HG02852 (cell line): ENCODE data around the gene CCDC191.

ENCODE experiments used
- ATAC-seq: cut with Tn5 transposase; IDR thresholded peaks from one replicate; pipeline ENCODE4 v1.9.1; 2021; ENCODE audit warnings: mild to moderate bottlenecking, moderate library complexity; ENCODE audit not compliant: unreplicated experiment

CCDC191 gene

GRCh38 chr3:114060906-114061655 lies 4.8 kb upstream of the CCDC191 start:
- ATAC-seq: no peak

- no peak for ATAC-seq
Observed at GRCh38 chr3:114058646-114059045, 2.3 kb upstream of the CCDC191 start.

GRCh38 chr3:114057011-114057347 lies 653 bp upstream of the CCDC191 start:
- peak; percentile 3 for ATAC-seq

GRCh38 chr3:114052216-114052615 lies 4.1 kb downstream of the CCDC191 start:
- ATAC-seq: no peak

- no peak for ATAC-seq
Observed at GRCh38 chr3:114043205-114043604, 13.1 kb downstream of the CCDC191 start.

- no peak for ATAC-seq
Observed at GRCh38 chr3:114035896-114036295, 20.4 kb downstream of the CCDC191 start.

GRCh38 chr3:114034787-114035545 lies 21.4 kb downstream of the CCDC191 start:
- ATAC-seq: no peak

- ATAC-seq: no peak
Observed at GRCh38 chr3:114034211-114034610, 22.1 kb downstream of the CCDC191 start.

GRCh38 chr3:114033721-114034120 lies 22.6 kb downstream of the CCDC191 start:
- ATAC-seq: no peak

GRCh38 chr3:114026331-114026730 lies 30.0 kb downstream of the CCDC191 start:
- ATAC-seq: no peak

- no peak for ATAC-seq
Observed at GRCh38 chr3:114025451-114025850, 30.9 kb downstream of the CCDC191 start.

GRCh38 chr3:114022145-114022802 lies 34.1 kb downstream of the CCDC191 start:
- ATAC-seq: no peak

- no peak for ATAC-seq
Observed at GRCh38 chr3:114020907-114021306, 35.4 kb downstream of the CCDC191 start.

- ATAC-seq: no peak
Observed at GRCh38 chr3:114019486-114019885, 36.8 kb downstream of the CCDC191 start.

GRCh38 chr3:114014211-114014610 lies 42.1 kb downstream of the CCDC191 start:
- no peak for ATAC-seq

GRCh38 chr3:114011059-114011797 lies 45.1 kb downstream of the CCDC191 start:
- peak; percentile 67 for ATAC-seq

GRCh38 chr3:114005481-114005880 lies 50.8 kb downstream of the CCDC191 start:
- ATAC-seq: no peak

- peak; percentile 59 for ATAC-seq
Observed at GRCh38 chr3:113985541-113985940, 70.8 kb downstream of the CCDC191 start.

GRCh38 chr3:113983544-113983943 lies 72.8 kb downstream of the CCDC191 start:
- ATAC-seq: no peak

GRCh38 chr3:113981803-113982202 lies 74.5 kb downstream of the CCDC191 start:
- no peak for ATAC-seq

GRCh38 chr3:113979916-113980315 lies 76.4 kb downstream of the CCDC191 start:
- ATAC-seq: no peak
